Uterus (tissue), 2 donors: ENCODE measurements around the gene ATP6V0B.

Experiments used
- CTCF ChIP-seq, 4 experiments: fragments of 200-600 bp in 2 of 4; fragments of 450-650 bp in 2 of 4; sonication (generic) in 2 of 4; IDR thresholded peaks; one replicate each; pipeline ENCODE4 v1.5.1; 2016 to 2019; ENCODE audit warnings: antibody characterized with exemption in 4 of 4, mild to moderate bottlenecking in 2 of 4, moderate library complexity in 1 of 4
- POLR2A ChIP-seq, 2 donors: fragments of 450-650 bp; IDR thresholded peaks; one replicate each; pipeline ENCODE4 v1.6.1; 2016; ENCODE audit warnings: antibody characterized with exemption in 2 of 2, mild to moderate bottlenecking in 1 of 2, moderate library complexity in 1 of 2

- TF ChIP-seq POLR2A (IDR thresholded peaks at IDR 0.05) (no peak), CTCF (IDR thresholded peaks at IDR 0.05) (no peak)
These were observed 12.0 kb downstream of the ATP6V0B start for GRCh38 chr1:43986712-43987111.
